ENCODE results near the gene BDH1.
A peak's percentile ranks its signal among the peaks of the same experiment; 100 is the strongest.

The BDH1 gene

GRCh38 chr3:197466586-197467399, 89.0 kb downstream of the BDH1 start:
- H3K4me3 ChIP-seq (ENCODE audit: control insufficient read depth, low read depth, low read length): peak overlapping the region; percentile 11
- DNase-seq (ENCODE audit: low read depth): peak; percentile 77
- TF ChIP-seq, protein P1, sequence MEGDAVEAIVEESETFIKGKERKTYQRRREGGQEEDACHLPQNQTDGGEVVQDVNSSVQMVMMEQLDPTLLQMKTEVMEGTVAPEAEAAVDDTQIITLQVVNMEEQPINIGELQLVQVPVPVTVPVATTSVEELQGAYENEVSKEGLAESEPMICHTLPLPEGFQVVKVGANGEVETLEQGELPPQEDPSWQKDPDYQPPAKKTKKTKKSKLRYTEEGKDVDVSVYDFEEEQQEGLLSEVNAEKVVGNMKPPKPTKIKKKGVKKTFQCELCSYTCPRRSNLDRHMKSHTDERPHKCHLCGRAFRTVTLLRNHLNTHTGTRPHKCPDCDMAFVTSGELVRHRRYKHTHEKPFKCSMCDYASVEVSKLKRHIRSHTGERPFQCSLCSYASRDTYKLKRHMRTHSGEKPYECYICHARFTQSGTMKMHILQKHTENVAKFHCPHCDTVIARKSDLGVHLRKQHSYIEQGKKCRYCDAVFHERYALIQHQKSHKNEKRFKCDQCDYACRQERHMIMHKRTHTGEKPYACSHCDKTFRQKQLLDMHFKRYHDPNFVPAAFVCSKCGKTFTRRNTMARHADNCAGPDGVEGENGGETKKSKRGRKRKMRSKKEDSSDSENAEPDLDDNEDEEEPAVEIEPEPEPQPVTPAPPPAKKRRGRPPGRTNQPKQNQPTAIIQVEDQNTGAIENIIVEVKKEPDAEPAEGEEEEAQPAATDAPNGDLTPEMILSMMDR (conservative IDR thresholded peaks at IDR 0.05; ENCODE audit: control insufficient read depth, insufficient read depth, low read depth, low read length): no peak

GRCh38 chr3:197465996-197466549, 89.7 kb downstream of the BDH1 start:
- DNase-seq (ENCODE audit: low read depth): peak; percentile 84
- TF ChIP-seq, protein P1 (conservative IDR thresholded peaks at IDR 0.05; ENCODE audit: control insufficient read depth, insufficient read depth, low read depth, low read length): no peak
- no peak overlapping the region for H3K4me3 ChIP-seq (ENCODE audit: control insufficient read depth, low read depth, low read length)

- TF ChIP-seq, protein P1 (conservative IDR thresholded peaks at IDR 0.05; ENCODE audit: control insufficient read depth, insufficient read depth, low read depth, low read length): no peak
- no peak overlapping the region for H3K4me3 ChIP-seq (ENCODE audit: control insufficient read depth, low read depth, low read length)
- DNase-seq (ENCODE audit: low read depth): no peak
Measured at GRCh38 chr3:197465197-197465995, 90.4 kb downstream of the BDH1 start.

GRCh38 chr3:197464794-197465193, 91.0 kb downstream of the BDH1 start:
- TF ChIP-seq, protein P1 (conservative IDR thresholded peaks at IDR 0.05; ENCODE audit: control insufficient read depth, insufficient read depth, low read depth, low read length): no peak
- H3K4me3 ChIP-seq (ENCODE audit: control insufficient read depth, low read depth, low read length): no peak overlapping the region
- DNase-seq (ENCODE audit: low read depth): no peak

- H3K4me3 ChIP-seq (ENCODE audit: control insufficient read depth, low read depth, low read length): no peak overlapping the region
- TF ChIP-seq, protein P1 (conservative IDR thresholded peaks at IDR 0.05; ENCODE audit: control insufficient read depth, insufficient read depth, low read depth, low read length): no peak
- no peak for DNase-seq (ENCODE audit: low read depth)
Measured at GRCh38 chr3:197463279-197463678, 92.5 kb downstream of the BDH1 start.

DNA sequence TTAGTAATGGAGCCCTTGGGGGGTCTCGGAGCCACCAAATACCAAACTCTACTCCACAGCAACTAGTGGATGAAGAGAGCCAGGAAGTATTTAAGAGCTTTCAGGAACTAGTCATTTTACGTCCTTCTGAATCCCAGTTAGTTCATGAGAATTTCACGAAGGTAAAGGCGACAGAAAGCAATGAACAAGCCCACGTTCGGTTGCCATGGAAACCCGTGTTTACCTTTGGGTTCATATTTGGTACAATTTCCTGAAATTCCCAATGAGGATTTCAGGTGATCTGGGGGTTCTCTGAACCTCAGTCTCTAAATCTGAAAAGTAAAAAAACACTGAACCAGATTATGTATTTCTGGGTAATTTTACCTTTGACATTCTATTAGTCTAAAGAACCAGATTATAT, 93.0 kb downstream of the BDH1 start:
- DNase-seq (ENCODE audit: low read depth): no peak
- TF ChIP-seq, protein P1 (conservative IDR thresholded peaks at IDR 0.05; ENCODE audit: control insufficient read depth, insufficient read depth, low read depth, low read length): no peak
- H3K4me3 ChIP-seq (ENCODE audit: control insufficient read depth, low read depth, low read length): no peak overlapping the region
